Bronchial epithelial cell (primary cell): ENCODE measurements around the gene PRKG1. TPM values are rescaled to one million over a fixed set of nuclear protein-coding genes. Genes with fewer than 3 reads are reported as not detected.

Experiments
- DNase-seq: peaks from one replicate; pipeline ENCODE4 v3.0.0-alpha.2; 2010; ENCODE audit warnings: low read depth
- FAIRE-seq: peaks from 2 replicates; lab custom pipeline; 2011; peaks lifted over from hg19 to GRCh38; lab: Jason Lieb, UNC
- H3K27me3 ChIP-seq: 2 replicates; pipeline ENCODE4 v1.5.1; 2011; ENCODE audit warnings: low read length; ENCODE audit not compliant: control insufficient read depth, insufficient read depth
- H3K36me3 ChIP-seq: 2 replicates; pipeline ENCODE4 v1.5.1; 2011; ENCODE audit warnings: low read length; ENCODE audit not compliant: control insufficient read depth, insufficient read depth
- H3K4me3 ChIP-seq: 2 replicates; pipeline ENCODE4 v1.5.1; 2011; ENCODE audit warnings: mild to moderate bottlenecking, low read depth, low read length, control low read depth
- total RNA-seq: library from RNA; depleted of rRNA; stranded (reverse); fragments of >200 nt; gene quantifications from 2 replicates; pipeline ENCODE4 v1.2.1, GENCODE V29; 2014
- TF ChIP-seq, protein P1 (sequence below): IDR thresholded peaks from 2 replicates; pipeline ENCODE4 v1.5.1; 2011; ENCODE audit warnings: mild to moderate bottlenecking, moderate library complexity, low read length, control low read depth, inconsistent platforms; ENCODE audit not compliant: insufficient read depth, severe bottlenecking

PRKG1 gene
- total RNA-seq, 1 donor from 2014 or later: 0.26 TPM

DNA sequence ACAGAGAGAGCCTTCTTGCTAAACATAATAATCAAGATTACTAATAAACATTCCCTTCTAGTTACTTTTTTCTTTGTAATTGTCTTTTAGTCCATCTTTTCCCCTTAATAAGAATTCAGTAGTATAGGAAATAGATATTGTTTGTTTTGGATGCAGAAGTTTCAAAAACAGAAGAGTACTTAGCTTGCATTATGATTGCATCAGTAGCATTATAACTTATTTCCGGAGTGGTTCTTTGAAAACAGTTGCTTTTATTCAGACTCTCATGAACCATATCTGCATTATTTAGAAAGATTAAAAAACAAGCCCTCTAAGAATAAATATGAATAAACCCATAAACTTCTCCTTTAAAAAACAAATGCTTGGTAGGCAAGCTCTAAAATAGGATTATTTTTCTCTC is 1205.8 kb downstream of the PRKG1 start:
- Histone ChIP-seq H3K36me3 (no peaks in the 10 kb centered on the region), H3K4me3 (no peak overlapping the region), H3K27me3 (no peaks in the 10 kb centered on the region)
- FAIRE-seq (no peak), DNase-seq (no peak)
- TF ChIP-seq, protein P1, sequence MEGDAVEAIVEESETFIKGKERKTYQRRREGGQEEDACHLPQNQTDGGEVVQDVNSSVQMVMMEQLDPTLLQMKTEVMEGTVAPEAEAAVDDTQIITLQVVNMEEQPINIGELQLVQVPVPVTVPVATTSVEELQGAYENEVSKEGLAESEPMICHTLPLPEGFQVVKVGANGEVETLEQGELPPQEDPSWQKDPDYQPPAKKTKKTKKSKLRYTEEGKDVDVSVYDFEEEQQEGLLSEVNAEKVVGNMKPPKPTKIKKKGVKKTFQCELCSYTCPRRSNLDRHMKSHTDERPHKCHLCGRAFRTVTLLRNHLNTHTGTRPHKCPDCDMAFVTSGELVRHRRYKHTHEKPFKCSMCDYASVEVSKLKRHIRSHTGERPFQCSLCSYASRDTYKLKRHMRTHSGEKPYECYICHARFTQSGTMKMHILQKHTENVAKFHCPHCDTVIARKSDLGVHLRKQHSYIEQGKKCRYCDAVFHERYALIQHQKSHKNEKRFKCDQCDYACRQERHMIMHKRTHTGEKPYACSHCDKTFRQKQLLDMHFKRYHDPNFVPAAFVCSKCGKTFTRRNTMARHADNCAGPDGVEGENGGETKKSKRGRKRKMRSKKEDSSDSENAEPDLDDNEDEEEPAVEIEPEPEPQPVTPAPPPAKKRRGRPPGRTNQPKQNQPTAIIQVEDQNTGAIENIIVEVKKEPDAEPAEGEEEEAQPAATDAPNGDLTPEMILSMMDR: no peak

DNA sequence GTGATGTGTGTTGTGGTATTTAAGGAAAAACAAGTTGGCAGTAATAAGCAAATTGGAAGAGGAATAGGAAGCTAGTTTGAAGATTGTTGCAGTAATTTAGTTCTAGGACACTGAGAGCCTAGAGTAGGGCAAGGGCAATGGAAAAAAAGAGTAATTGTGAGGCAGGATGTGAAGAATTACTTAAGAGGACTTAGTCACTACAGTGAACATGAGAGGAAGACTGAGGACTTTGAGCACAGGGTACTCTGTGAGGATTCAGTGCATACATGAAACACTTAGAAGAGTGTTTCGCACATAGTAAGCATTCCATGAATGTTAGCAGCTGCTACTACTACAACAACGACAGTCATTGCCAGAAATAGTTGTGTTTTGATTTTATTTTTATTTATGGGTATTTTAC is 1208.9 kb downstream of the PRKG1 start:
- TF ChIP-seq, protein P1: no peak
- DNase-seq: peak; percentile 55
- no peak for FAIRE-seq
- no peaks in the 10 kb centered on the region for H3K36me3 ChIP-seq
- no peaks in the 10 kb centered on the region for H3K27me3 ChIP-seq
- H3K4me3 ChIP-seq: no peak overlapping the region

DNA sequence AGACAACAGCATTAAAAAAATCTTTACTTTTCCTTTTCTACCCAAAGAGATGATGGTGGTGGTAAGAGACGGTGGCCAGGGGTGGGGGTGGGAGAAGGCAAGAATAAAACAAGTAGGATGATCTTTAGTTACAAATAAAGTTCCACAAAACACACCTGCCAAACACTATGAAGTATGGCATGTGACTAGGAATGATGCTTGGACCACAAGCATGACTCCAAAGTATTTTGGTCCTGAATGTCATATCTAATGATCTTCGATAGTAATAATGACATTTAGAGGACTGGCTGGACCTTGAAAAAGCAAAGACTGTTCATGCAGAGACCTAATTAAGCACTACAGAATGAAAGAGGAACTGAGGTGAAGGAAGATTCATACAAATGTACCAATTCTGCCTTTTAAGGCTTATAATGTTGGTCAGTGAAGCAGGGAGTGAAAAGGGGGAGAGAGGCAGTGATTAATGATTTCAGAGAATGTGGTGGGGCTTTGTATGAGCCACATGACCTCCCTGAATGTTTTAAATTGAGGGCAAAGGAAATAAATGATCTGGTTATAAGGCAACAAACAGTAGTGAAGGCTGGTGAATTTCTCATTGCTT is 1210.2 kb downstream of the PRKG1 start:
- Histone ChIP-seq H3K27me3 (no peaks in the 10 kb centered on the region), H3K36me3 (no peaks in the 10 kb centered on the region), H3K4me3 (no peak overlapping the region)
- FAIRE-seq: no peak
- DNase-seq: no peak
- TF ChIP-seq, protein P1: no peak

DNA sequence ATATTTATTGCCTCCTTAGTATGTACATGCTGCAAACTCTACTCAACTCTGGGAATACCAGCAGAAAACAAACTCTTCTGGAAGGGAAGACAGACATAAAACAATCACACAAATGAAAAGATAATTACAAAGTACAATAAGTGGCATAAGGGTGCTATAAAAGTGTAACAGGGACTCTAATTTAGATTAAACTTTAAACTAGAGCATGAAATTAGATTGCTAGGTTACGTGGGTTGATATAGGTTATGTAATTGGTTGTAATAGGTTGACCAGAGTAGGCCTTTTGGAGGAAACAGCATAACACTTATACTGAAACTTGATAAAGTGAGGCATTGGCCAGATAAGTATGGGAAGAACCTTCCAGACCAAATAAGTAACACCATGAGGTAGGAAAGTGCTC is 1213.6 kb downstream of the PRKG1 start:
- FAIRE-seq (peak; percentile 66), DNase-seq (no peak)
- H3K36me3 ChIP-seq: no peaks in the 10 kb centered on the region
- no peaks in the 10 kb centered on the region for H3K27me3 ChIP-seq
- H3K4me3 ChIP-seq: no peak overlapping the region
- TF ChIP-seq, protein P1: no peak

DNA sequence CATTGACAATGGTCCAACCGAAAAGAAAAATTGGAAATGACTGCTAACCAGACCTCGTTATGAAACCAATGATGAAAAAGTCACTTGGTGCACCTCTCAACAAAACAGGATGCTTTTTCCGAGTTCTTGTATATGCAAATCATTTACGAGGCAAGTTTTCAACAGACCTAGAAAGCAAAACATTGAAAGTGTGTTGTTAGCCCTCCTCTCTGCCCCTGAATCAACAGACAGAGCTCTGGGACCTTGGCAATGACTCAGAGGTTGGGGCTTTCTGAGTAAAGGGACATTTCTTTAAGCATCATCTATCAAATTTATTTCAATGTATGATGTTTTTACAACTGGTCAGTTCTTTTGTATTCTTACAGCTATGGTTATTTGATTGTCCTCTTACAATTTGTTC is 1223.5 kb downstream of the PRKG1 start:
- Histone ChIP-seq H3K4me3 (no peak overlapping the region), H3K27me3 (no peaks in the 10 kb centered on the region), H3K36me3 (no peaks in the 10 kb centered on the region)
- DNase-seq: no peak
- no peak for FAIRE-seq
- TF ChIP-seq, protein P1: no peak
